Calu3 (cell line): ENCODE measurements around the gene DNAH14. TPM values are rescaled to one million over a fixed set of nuclear protein-coding genes. Genes with fewer than 3 reads are reported as not detected.

Experiments used
- BruUV-seq: library from RNA; stranded (reverse); fragments of 400-500 nt; replicated peaks from 2 replicates; lab custom pipeline; 2021; lab: Mats Ljungman, UMichigan
- CTCF ChIA-PET: fragments of 300-600 bp; sonication (Branson Sonifier 250); formaldehyde crosslinking; loops from one replicate; lab custom pipeline; 2022; ENCODE audit warnings: antibody characterized with exemption; lab: Charles Lee
- DNase-seq: peaks from one replicate; pipeline ENCODE4 v3.0.0; 2022
- H3K27ac Mint-ChIP-seq: one replicate; pipeline ENCODE4 v1.8.0; 2022; ENCODE audit warnings: mixed read lengths; ENCODE audit not compliant: unreplicated experiment
- H3K27me3 Mint-ChIP-seq: one replicate; pipeline ENCODE4 v1.8.0; 2022; ENCODE audit warnings: mixed read lengths; ENCODE audit not compliant: unreplicated experiment
- H3K36me3 Mint-ChIP-seq: one replicate; pipeline ENCODE4 v1.8.0; 2022; ENCODE audit warnings: mild to moderate bottlenecking, moderate library complexity, mixed read lengths; ENCODE audit not compliant: insufficient read depth, unreplicated experiment
- H3K4me1 Mint-ChIP-seq: one replicate; pipeline ENCODE4 v1.8.0; 2022; ENCODE audit warnings: mild to moderate bottlenecking, low read depth, mixed read lengths; ENCODE audit not compliant: unreplicated experiment
- H3K4me3 Mint-ChIP-seq: one replicate; pipeline ENCODE4 v1.8.0; 2022; ENCODE audit warnings: mild to moderate bottlenecking, low read depth, moderate library complexity, mixed read lengths; ENCODE audit not compliant: unreplicated experiment
- H3K9me3 Mint-ChIP-seq: one replicate; pipeline ENCODE4 v1.8.0; 2022; ENCODE audit warnings: low read depth, mixed read lengths; ENCODE audit not compliant: unreplicated experiment
- CTCF ChIP-seq: fragments of 200-600 bp; IDR thresholded peaks from one replicate; pipeline ENCODE4 v1.8.0; 2022; ENCODE audit warnings: antibody characterized with exemption; ENCODE audit not compliant: unreplicated experiment
- intact Hi-C: fragments of 100-400 bp; cut with micrococcal nuclease; formaldehyde crosslinking; loops from one replicate; pipeline ENCODE4 v1.10.0; 2022; ENCODE audit not compliant: unreplicated experiment
- total RNA-seq: library from RNA; stranded (reverse); gene quantifications from 2 replicates; pipeline ENCODE4 v1.2.3, GENCODE V29; 2022

DNAH14 gene
- total RNA-seq, 1 experiment from 2014 or later: 66.8 TPM

- H3K4me1 Mint-ChIP-seq: no peaks in the 10 kb centered on the region
- H3K4me3 Mint-ChIP-seq: no peak overlapping the region
- no peak overlapping the region for H3K27ac Mint-ChIP-seq
- BruUV-seq: no TSS peak
- no peak for TF ChIP-seq CTCF
- DNase-seq: no peak
- intact Hi-C loops: no loop called here
- H3K36me3 Mint-ChIP-seq: no peaks in the 10 kb centered on the region
- CTCF ChIA-PET: interaction anchor here (0.9 kb wide), 1 partner anchor 451 kb away, joined by 3 read pairs; no protein-coding TSS in a partner anchor
- H3K9me3 Mint-ChIP-seq: no peaks in the 10 kb centered on the region
- no peaks in the 10 kb centered on the region for H3K27me3 Mint-ChIP-seq
Measured at GRCh38 chr1:225152061-225152460, 222.6 kb downstream of the DNAH14 start.

- H3K36me3 Mint-ChIP-seq: no peaks in the 10 kb centered on the region
- intact Hi-C loops: no loop called here
Measured at GRCh38 chr1:225155555-225155954, 226.1 kb downstream of the DNAH14 start.

DNA sequence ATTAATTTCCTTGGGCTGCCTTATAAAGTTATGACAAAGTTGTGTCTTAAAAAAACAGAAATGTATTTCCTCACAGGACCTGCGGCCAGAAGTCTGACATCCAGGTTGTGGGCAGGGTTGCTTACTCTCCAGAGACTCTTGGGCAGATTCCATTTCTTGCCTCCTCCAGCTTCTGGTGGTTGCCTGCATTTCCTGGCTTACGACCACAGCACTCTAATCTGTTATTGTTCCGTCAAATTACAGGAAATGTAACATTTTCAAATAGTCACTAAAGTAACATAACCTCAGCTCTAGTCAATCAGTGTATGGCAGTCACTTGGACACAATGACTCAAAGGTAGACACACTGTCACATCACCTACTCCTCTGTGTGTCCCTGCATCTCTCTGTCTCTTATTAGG lies 226.8 kb downstream of the DNAH14 start:
- CTCF ChIA-PET: no interaction called here
- H3K4me1 Mint-ChIP-seq: no peaks in the 10 kb centered on the region
- no peak overlapping the region for H3K27ac Mint-ChIP-seq
- BruUV-seq: no TSS peak
- TF ChIP-seq CTCF: no peak
- H3K4me3 Mint-ChIP-seq: no peak overlapping the region
- no peaks in the 10 kb centered on the region for H3K27me3 Mint-ChIP-seq
- intact Hi-C loops: no loop called here
- DNase-seq: no peak
- H3K36me3 Mint-ChIP-seq: no peaks in the 10 kb centered on the region
- no peaks in the 10 kb centered on the region for H3K9me3 Mint-ChIP-seq

More at GRCh38 chr1:225155555-225155954, 226.1 kb downstream of the DNAH14 start:
- Mint-ChIP-seq H3K9me3 (no peaks in the 10 kb centered on the region), H3K4me1 (no peaks in the 10 kb centered on the region), H3K4me3 (no peak overlapping the region), H3K27ac (no peak overlapping the region), H3K27me3 (no peaks in the 10 kb centered on the region)
- DNase-seq: no peak
- TF ChIP-seq CTCF: no peak
- BruUV-seq: no TSS peak
- CTCF ChIA-PET: no interaction called here

DNA sequence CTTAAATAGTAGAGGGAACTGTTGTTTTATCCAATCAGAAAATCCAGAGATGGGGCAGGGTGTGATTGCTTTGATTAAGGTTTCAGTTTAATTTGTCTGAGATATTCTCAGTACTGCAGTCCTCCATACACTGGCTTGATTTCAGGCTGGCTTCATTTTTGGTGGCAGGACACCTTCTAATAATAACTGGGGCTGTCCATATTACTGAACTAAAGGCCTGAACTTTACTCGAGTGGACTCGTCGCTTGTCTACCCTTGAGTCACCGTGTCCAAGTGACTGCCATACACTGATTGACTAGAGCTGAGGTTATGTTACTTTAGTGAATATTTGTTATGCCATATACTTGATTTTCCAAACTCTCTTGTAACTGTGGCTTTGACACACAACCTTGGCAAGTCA lies 228.8 kb downstream of the DNAH14 start:
- H3K27me3 Mint-ChIP-seq: no peaks in the 10 kb centered on the region
- CTCF ChIA-PET: no interaction called here
- no TSS peak for BruUV-seq
- no peaks in the 10 kb centered on the region for H3K4me1 Mint-ChIP-seq
- no peak for DNase-seq
- H3K4me3 Mint-ChIP-seq: no peak overlapping the region
- no peak overlapping the region for H3K27ac Mint-ChIP-seq
- no peaks in the 10 kb centered on the region for H3K9me3 Mint-ChIP-seq
- no peaks in the 10 kb centered on the region for H3K36me3 Mint-ChIP-seq
- intact Hi-C loops: no loop called here
- no peak for TF ChIP-seq CTCF
